ENCODE measurements around the gene PTPRJ. TPM values are rescaled to one million over a fixed set of nuclear protein-coding genes. Genes with fewer than 3 reads are reported as not detected.

PTPRJ gene
- total RNA-seq, 1 donor from 2014 or later = 22.9 TPM

- H3K4me3 ChIP-seq (ENCODE audit: insufficient read depth, low read depth, low read length) = no peak overlapping the region
- no peaks in the 10 kb centered on the region for H3K9me3 ChIP-seq (ENCODE audit: insufficient read depth, low read depth, low read length)
- Mint-ChIP-seq H3K27ac (ENCODE audit: unreplicated experiment) (no peak overlapping the region), H3K4me3 (ENCODE audit: unreplicated experiment) (no peak overlapping the region), H3K27me3 (ENCODE audit: low read depth, unreplicated experiment) (no peaks in the 10 kb centered on the region), H3K36me3 (ENCODE audit: low read depth, unreplicated experiment) (no peaks in the 10 kb centered on the region), H3K4me1 (ENCODE audit: low read depth, unreplicated experiment) (no peaks in the 10 kb centered on the region), H3K9me3 (ENCODE audit: unreplicated experiment) (peaks cover 2% of the 10 kb centered on the region)
- no peak overlapping the region for H3K4me2 ChIP-seq (ENCODE audit: low read length)
- no peaks in the 10 kb centered on the region for H3K36me3 ChIP-seq (ENCODE audit: insufficient read depth, low read length)
- H3K4me1 ChIP-seq (ENCODE audit: insufficient read depth, low read length) = peaks cover 3% of the 10 kb centered on the region
- DNase-seq (ENCODE audit: low read depth) = peak; percentile 46
- H3K27ac ChIP-seq (ENCODE audit: low read depth, low read length) = no peak overlapping the region
- H2AFZ ChIP-seq (ENCODE audit: low read depth, low read length) = no peak overlapping the region
- H4K20me1 ChIP-seq (ENCODE audit: insufficient read depth, low read length) = no peaks in the 10 kb centered on the region
- no peaks in the 10 kb centered on the region for H3K79me2 ChIP-seq (ENCODE audit: insufficient read depth, low read length)
- no peak for FAIRE-seq
- no peak for TF ChIP-seq EZH2 (IDR thresholded peaks at IDR 0.05; ENCODE audit: insufficient read depth, low read length)
- TF ChIP-seq, protein P1, sequence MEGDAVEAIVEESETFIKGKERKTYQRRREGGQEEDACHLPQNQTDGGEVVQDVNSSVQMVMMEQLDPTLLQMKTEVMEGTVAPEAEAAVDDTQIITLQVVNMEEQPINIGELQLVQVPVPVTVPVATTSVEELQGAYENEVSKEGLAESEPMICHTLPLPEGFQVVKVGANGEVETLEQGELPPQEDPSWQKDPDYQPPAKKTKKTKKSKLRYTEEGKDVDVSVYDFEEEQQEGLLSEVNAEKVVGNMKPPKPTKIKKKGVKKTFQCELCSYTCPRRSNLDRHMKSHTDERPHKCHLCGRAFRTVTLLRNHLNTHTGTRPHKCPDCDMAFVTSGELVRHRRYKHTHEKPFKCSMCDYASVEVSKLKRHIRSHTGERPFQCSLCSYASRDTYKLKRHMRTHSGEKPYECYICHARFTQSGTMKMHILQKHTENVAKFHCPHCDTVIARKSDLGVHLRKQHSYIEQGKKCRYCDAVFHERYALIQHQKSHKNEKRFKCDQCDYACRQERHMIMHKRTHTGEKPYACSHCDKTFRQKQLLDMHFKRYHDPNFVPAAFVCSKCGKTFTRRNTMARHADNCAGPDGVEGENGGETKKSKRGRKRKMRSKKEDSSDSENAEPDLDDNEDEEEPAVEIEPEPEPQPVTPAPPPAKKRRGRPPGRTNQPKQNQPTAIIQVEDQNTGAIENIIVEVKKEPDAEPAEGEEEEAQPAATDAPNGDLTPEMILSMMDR (IDR thresholded peaks at IDR 0.05; ENCODE audit: insufficient read depth, low read depth, low read length) = no peak
- H3K27me3 ChIP-seq (ENCODE audit: insufficient read depth, low read length) = no peaks in the 10 kb centered on the region
- no peak overlapping the region for H3K9ac ChIP-seq (ENCODE audit: low read length)
These were observed 12.5 kb upstream of the PTPRJ start for GRCh38 chr11:47967577-47968525.

- Mint-ChIP-seq H3K27ac (ENCODE audit: unreplicated experiment) (no peak overlapping the region), H3K4me3 (ENCODE audit: unreplicated experiment) (no peak overlapping the region), H3K9me3 (ENCODE audit: unreplicated experiment) (no peaks in the 10 kb centered on the region), H3K4me1 (ENCODE audit: low read depth, unreplicated experiment) (peaks cover 6% of the 10 kb centered on the region), H3K36me3 (ENCODE audit: low read depth, unreplicated experiment) (no peaks in the 10 kb centered on the region), H3K27me3 (ENCODE audit: low read depth, unreplicated experiment) (no peaks in the 10 kb centered on the region)
- H3K4me2 ChIP-seq (ENCODE audit: low read length) = no peak overlapping the region
- H3K4me1 ChIP-seq (ENCODE audit: insufficient read depth, low read length) = peaks cover 18% of the 10 kb centered on the region
- no peak for TF ChIP-seq EZH2 (IDR thresholded peaks at IDR 0.05; ENCODE audit: insufficient read depth, low read length)
- TF ChIP-seq, protein P1 (IDR thresholded peaks at IDR 0.05; ENCODE audit: insufficient read depth, low read depth, low read length) = no peak
- DNase-seq (ENCODE audit: low read depth) (no peak), FAIRE-seq (no peak)
- H3K9ac ChIP-seq (ENCODE audit: low read length) = no peak overlapping the region
- no peaks in the 10 kb centered on the region for H4K20me1 ChIP-seq (ENCODE audit: insufficient read depth, low read length)
- H3K27ac ChIP-seq (ENCODE audit: low read depth, low read length) = no peak overlapping the region
- no peaks in the 10 kb centered on the region for H3K27me3 ChIP-seq (ENCODE audit: insufficient read depth, low read length)
- no peaks in the 10 kb centered on the region for H3K9me3 ChIP-seq (ENCODE audit: insufficient read depth, low read depth, low read length)
- no peaks in the 10 kb centered on the region for H3K36me3 ChIP-seq (ENCODE audit: insufficient read depth, low read length)
- H3K4me3 ChIP-seq (ENCODE audit: insufficient read depth, low read depth, low read length) = no peak overlapping the region
- H3K79me2 ChIP-seq (ENCODE audit: insufficient read depth, low read length) = no peaks in the 10 kb centered on the region
- H2AFZ ChIP-seq (ENCODE audit: low read depth, low read length) = no peak overlapping the region
These were observed 11.0 kb upstream of the PTPRJ start for GRCh38 chr11:47969401-47969800.

DNA sequence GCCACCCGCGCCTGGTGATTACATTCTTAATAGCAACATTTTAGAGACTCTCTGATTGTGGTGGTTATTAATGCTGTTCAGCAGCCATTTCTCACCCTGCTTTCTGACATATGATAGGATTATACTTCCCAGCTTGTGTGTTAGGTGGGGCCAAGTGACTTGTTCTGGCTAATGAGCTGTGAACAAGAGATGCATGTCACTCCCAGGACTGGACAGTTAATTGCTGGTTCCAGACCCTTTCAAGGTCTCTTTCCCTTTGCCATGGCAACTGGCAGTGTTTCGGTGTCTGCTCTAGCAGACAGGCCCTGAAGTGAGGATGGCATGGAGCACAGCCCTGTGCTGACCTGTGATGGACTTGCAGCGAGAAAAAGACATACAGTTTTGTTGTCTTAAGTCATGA is 8.9 kb upstream of the PTPRJ start:
- peaks cover 24% of the 10 kb centered on the region for H3K4me1 ChIP-seq (ENCODE audit: insufficient read depth, low read length)
- Mint-ChIP-seq H3K27me3 (ENCODE audit: low read depth, unreplicated experiment) (no peaks in the 10 kb centered on the region), H3K36me3 (ENCODE audit: low read depth, unreplicated experiment) (no peaks in the 10 kb centered on the region), H3K9me3 (ENCODE audit: unreplicated experiment) (no peaks in the 10 kb centered on the region), H3K27ac (ENCODE audit: unreplicated experiment) (no peak overlapping the region), H3K4me1 (ENCODE audit: low read depth, unreplicated experiment) (peaks cover 11% of the 10 kb centered on the region), H3K4me3 (ENCODE audit: unreplicated experiment) (no peak overlapping the region)
- no peaks in the 10 kb centered on the region for H3K79me2 ChIP-seq (ENCODE audit: insufficient read depth, low read length)
- no peak overlapping the region for H3K4me3 ChIP-seq (ENCODE audit: insufficient read depth, low read depth, low read length)
- H3K9me3 ChIP-seq (ENCODE audit: insufficient read depth, low read depth, low read length) = no peaks in the 10 kb centered on the region
- H2AFZ ChIP-seq (ENCODE audit: low read depth, low read length) = no peak overlapping the region
- no peak overlapping the region for H3K27ac ChIP-seq (ENCODE audit: low read depth, low read length)
- DNase-seq (ENCODE audit: low read depth) (no peak), FAIRE-seq (no peak)
- H3K36me3 ChIP-seq (ENCODE audit: insufficient read depth, low read length) = no peaks in the 10 kb centered on the region
- H3K9ac ChIP-seq (ENCODE audit: low read length) = no peak overlapping the region
- H4K20me1 ChIP-seq (ENCODE audit: insufficient read depth, low read length) = no peaks in the 10 kb centered on the region
- no peaks in the 10 kb centered on the region for H3K27me3 ChIP-seq (ENCODE audit: insufficient read depth, low read length)
- no peak overlapping the region for H3K4me2 ChIP-seq (ENCODE audit: low read length)
- TF ChIP-seq, protein P1 (IDR thresholded peaks at IDR 0.05; ENCODE audit: insufficient read depth, low read depth, low read length) = no peak
- no peak for TF ChIP-seq EZH2 (IDR thresholded peaks at IDR 0.05; ENCODE audit: insufficient read depth, low read length)

All from astrocyte (in vitro differentiated cells and primary cell).